GF-D8 (cell line): ENCODE measurements around the gene IST1.

Experiments
- DNase-seq: peaks from one replicate; lab custom pipeline; 2025; lab: John Stamatoyannopoulos, UW

IST1 gene

GRCh38 chr16:71919035-71919434 lies 23.7 kb downstream of the IST1 start:
- peak; percentile 42 for DNase-seq

- DNase-seq, result no peak
Measured at GRCh38 chr16:71920658-71921057, 25.3 kb downstream of the IST1 start.

GRCh38 chr16:71923941-71924690 lies 28.8 kb downstream of the IST1 start:
- no peak for DNase-seq

- DNase-seq, result no peak
Measured at GRCh38 chr16:71924710-71925109, 29.4 kb downstream of the IST1 start.

GRCh38 chr16:71927383-71927782 lies 32.1 kb downstream of the IST1 start:
- no peak for DNase-seq

- DNase-seq, result no peak
Measured at GRCh38 chr16:71927787-71928186, 32.5 kb downstream of the IST1 start.

- DNase-seq, result no peak
Measured at GRCh38 chr16:71929048-71929447, 33.7 kb downstream of the IST1 start.

- DNase-seq, result no peak
Measured at GRCh38 chr16:71930013-71930563, 34.8 kb downstream of the IST1 start.

- no peak for DNase-seq
Measured at GRCh38 chr16:71931001-71931400, 35.7 kb downstream of the IST1 start.

- no peak for DNase-seq
Measured at GRCh38 chr16:71931599-71931998, 36.3 kb downstream of the IST1 start.

- DNase-seq, result no peak
Measured at GRCh38 chr16:71933017-71933416, 37.7 kb downstream of the IST1 start.

- DNase-seq, result no peak
Measured at GRCh38 chr16:71933913-71934695, 38.8 kb downstream of the IST1 start.

- no peak for DNase-seq
Measured at GRCh38 chr16:71937868-71938510, 42.7 kb downstream of the IST1 start.

GRCh38 chr16:71943887-71944286 lies 48.6 kb downstream of the IST1 start:
- no peak for DNase-seq

GRCh38 chr16:71945616-71946015 lies 50.3 kb downstream of the IST1 start:
- DNase-seq, result no peak

GRCh38 chr16:71952825-71953224 lies 57.5 kb downstream of the IST1 start:
- DNase-seq, result no peak

GRCh38 chr16:71954180-71954579 lies 58.8 kb downstream of the IST1 start:
- no peak for DNase-seq

GRCh38 chr16:71954699-71955195 lies 59.4 kb downstream of the IST1 start:
- no peak for DNase-seq

- no peak for DNase-seq
Measured at GRCh38 chr16:71956486-71956885, 61.2 kb downstream of the IST1 start.

- DNase-seq, result peak; percentile 45
Measured at GRCh38 chr16:71961066-71962039, 66.0 kb downstream of the IST1 start.
